ENCODE results near the gene SOBP.

SOBP gene

GRCh38 chr6:107699254-107699653 lies 209.3 kb downstream of the SOBP start:
- no peak for DNase-seq

GRCh38 chr6:107699697-107700325 lies 209.9 kb downstream of the SOBP start:
- no peak for DNase-seq

- DNase-seq: no peak
Measured at GRCh38 chr6:107703606-107704005, 213.7 kb downstream of the SOBP start.

GRCh38 chr6:107704347-107705013 lies 214.6 kb downstream of the SOBP start:
- DNase-seq: no peak

GRCh38 chr6:107706516-107707115 lies 216.7 kb downstream of the SOBP start:
- DNase-seq: no peak

- no peak for DNase-seq
Measured at GRCh38 chr6:107707346-107708275, 217.7 kb downstream of the SOBP start.

- DNase-seq: no peak
Measured at GRCh38 chr6:107708435-107708834, 218.5 kb downstream of the SOBP start.

GRCh38 chr6:107709341-107709740 lies 219.4 kb downstream of the SOBP start:
- DNase-seq: no peak
